Endothelial cell of umbilical vein (primary cell): ENCODE data around the gene PEX10. TPM values are rescaled to one million over a fixed set of nuclear protein-coding genes. Genes with fewer than 3 reads are reported as not detected.

Source experiments
- BruUV-seq: library from RNA; stranded (reverse); fragments of 400-500 nt; replicated peaks from 2 replicates; lab custom pipeline; 2021; lab: Mats Ljungman, UMichigan
- CTCF ChIA-PET: fragments of 300-600, 350-600 bp; sonication (Branson Sonifier 250); formaldehyde crosslinking; loops from one replicate; lab custom pipeline; 2021; ENCODE audit warnings: antibody characterized with exemption, inconsistent platforms; lab: Charles Lee
- POLR2A ChIA-PET: fragments of 300-600, 350-600 bp; sonication (Branson Sonifier 250); formaldehyde crosslinking; loops from one replicate; lab custom pipeline; 2021; ENCODE audit warnings: antibody characterized with exemption, inconsistent platforms; lab: Charles Lee
- DNase-seq: peaks from one replicate; pipeline ENCODE4 v3.0.0-alpha.2; 2011; ENCODE audit warnings: low read depth, low spot score
- FAIRE-seq: peaks from 2 replicates; lab custom pipeline; 2011; peaks lifted over from hg19 to GRCh38; lab: Jason Lieb, UNC
- H2AFZ ChIP-seq: 2 replicates; pipeline ENCODE4 v1.6.0; 2012; ENCODE audit warnings: low read depth, low read length, control low read depth, inconsistent platforms
- H3K27ac ChIP-seq: 2 replicates; pipeline ENCODE4 v1.5.1; 2011; ENCODE audit warnings: low read depth, mild to moderate bottlenecking, control low read depth, low read length, moderate library complexity; ENCODE audit not compliant: insufficient read depth
- H3K27me3 ChIP-seq, 2 experiments: 2 replicates each; pipeline versions ENCODE4 v1.6.0 to v1.6.1; 2011; ENCODE audit warnings: low read length in 2 of 2, mixed read lengths in 1 of 2; ENCODE audit not compliant: control insufficient read depth in 2 of 2, insufficient read depth in 2 of 2
- H3K36me3 ChIP-seq, 2 experiments: 2 replicates in 1 of 2; 3 replicates in 1 of 2; pipeline ENCODE4 v1.5.1; 2011; ENCODE audit warnings: low read length in 2 of 2, mild to moderate bottlenecking in 1 of 2, moderate library complexity in 1 of 2; ENCODE audit not compliant: control insufficient read depth in 2 of 2, insufficient read depth in 2 of 2; ENCODE audit errors: extremely low read depth in 1 of 2
- H3K4me1 ChIP-seq: 3 replicates; pipeline ENCODE4 v1.5.1; 2011; ENCODE audit warnings: mild to moderate bottlenecking, low read length; ENCODE audit not compliant: control insufficient read depth, insufficient read depth; ENCODE audit errors: extremely low read depth
- H3K4me2 ChIP-seq: 2 replicates; pipeline ENCODE4 v1.6.1; 2011; ENCODE audit warnings: low read length, control low read depth, mixed read lengths; ENCODE audit not compliant: insufficient read depth
- H3K4me3 ChIP-seq, 3 experiments: fragments of 200-600 bp in 1 of 3; sonication (generic), shearing (Covaris generic) in 1 of 3; replicated peaks in 1 of 3; 2 replicates each; pipeline ENCODE4 v1.5.1; 2011 to 2016; ENCODE audit warnings: control low read depth in 3 of 3, low read length in 3 of 3, mild to moderate bottlenecking in 2 of 3, inconsistent platforms in 1 of 3, low read depth in 1 of 3, moderate library complexity in 1 of 3; ENCODE audit not compliant: insufficient read depth in 1 of 3
- H3K79me2 ChIP-seq: 2 replicates; pipeline ENCODE4 v1.6.0; 2012; ENCODE audit warnings: low read length, inconsistent platforms; ENCODE audit not compliant: control insufficient read depth, insufficient read depth
- H3K9ac ChIP-seq: replicated peaks from 2 replicates; pipeline ENCODE3; 2011; ENCODE audit warnings: low read length, control low read depth; ENCODE audit not compliant: insufficient read depth; ENCODE audit errors: extremely low read depth
- H3K9me1 ChIP-seq: replicated peaks from 3 replicates; pipeline ENCODE4 v1.6.0; 2011; ENCODE audit warnings: mild to moderate bottlenecking, low read length; ENCODE audit not compliant: control insufficient read depth, insufficient read depth; ENCODE audit errors: extremely low read depth
- H3K9me3 ChIP-seq: replicated peaks from 2 replicates; pipeline ENCODE4 v1.5.1; 2012; ENCODE audit warnings: low read length, inconsistent platforms; ENCODE audit not compliant: control insufficient read depth, insufficient read depth
- H4K20me1 ChIP-seq: replicated peaks from 2 replicates; pipeline ENCODE3; 2011; ENCODE audit warnings: mild to moderate bottlenecking, low read length; ENCODE audit not compliant: control insufficient read depth, insufficient read depth; ENCODE audit errors: extremely low read depth
- CTCF ChIP-seq, 2 donors: IDR thresholded peaks; 1 replicate in 1 of 2; 2 replicates in 1 of 2; pipeline ENCODE4 v1.5.1; 2011; ENCODE audit warnings: low read length in 2 of 2, mild to moderate bottlenecking in 2 of 2, moderate library complexity in 2 of 2, control low read depth in 1 of 2, inconsistent platforms in 1 of 2, low read depth in 1 of 2; ENCODE audit not compliant: insufficient read depth in 1 of 2; ENCODE audit errors: extremely low read depth in 1 of 2
- EZH2 ChIP-seq: IDR thresholded peaks from 2 replicates; pipeline ENCODE4 v1.6.1; 2012; ENCODE audit warnings: borderline replicate concordance, low read depth, mild to moderate bottlenecking, moderate library complexity, low read length, inconsistent platforms; ENCODE audit not compliant: severe bottlenecking
- FOS ChIP-seq: IDR thresholded peaks from 2 replicates; pipeline ENCODE4 v1.6.1; 2011; ENCODE audit warnings: mild to moderate bottlenecking, low read length, moderate library complexity, borderline replicate concordance; ENCODE audit not compliant: insufficient read depth
- GATA2 ChIP-seq: IDR thresholded peaks from 2 replicates; pipeline ENCODE4 v1.7.0; 2011; ENCODE audit warnings: low read depth, mild to moderate bottlenecking, moderate library complexity, mixed read lengths, low read length; ENCODE audit not compliant: insufficient read length, insufficient read depth
- JUN ChIP-seq: IDR thresholded peaks from 2 replicates; pipeline ENCODE4 v1.6.1; 2011; ENCODE audit warnings: borderline replicate concordance, low read depth; ENCODE audit not compliant: insufficient read length, insufficient read depth
- MYC ChIP-seq: IDR thresholded peaks from one replicate; pipeline ENCODE4 v1.6.1; 2011; ENCODE audit warnings: mild to moderate bottlenecking, low read depth, low read length
- POLR2A ChIP-seq: IDR thresholded peaks from 2 replicates; pipeline ENCODE4 v1.6.1; 2012; ENCODE audit warnings: low read depth, mild to moderate bottlenecking, control low read depth, low read length
- POLR2AphosphoS5 ChIP-seq: IDR thresholded peaks from 2 replicates; pipeline ENCODE4 v1.6.1; 2012; ENCODE audit warnings: low read depth, mild to moderate bottlenecking, control low read depth, low read length, moderate library complexity; ENCODE audit not compliant: insufficient read depth
- dilution Hi-C: fragments of 300-500 bp; cut with MboI; formaldehyde crosslinking; loops from one replicate; pipeline ENCODE4 v1.15.0; 2019; ENCODE audit warnings: low sequenced_read_pairs; ENCODE audit not compliant: extremely low pct_ligation_motif_present
- intact Hi-C: fragments of 100-400 bp; cut with micrococcal nuclease; formaldehyde crosslinking; loops from one replicate; pipeline ENCODE4 v1.10.0; 2022
- polyA plus RNA-seq, 4 experiments: library from polyadenylated mRNA; depleted of rRNA in 3 of 4; stranded (reverse) in 3 of 4; unstranded in 1 of 4; fragments of >200 nt; gene quantifications; 2 replicates each; pipeline versions ENCODE4 v1.2.1 to v1.2.3, GENCODE V29; 2011 to 2012; ENCODE audit warnings: missing spikeins in 1 of 4
- total RNA-seq: library from RNA; stranded (reverse); gene quantifications from 2 replicates; pipeline ENCODE4 v1.2.3, GENCODE V29; 2021
- TF ChIP-seq, protein P1 (sequence below): IDR thresholded peaks from 2 replicates; pipeline ENCODE4 v1.6.1; 2011; ENCODE audit not compliant: insufficient read depth, insufficient read length

PEX10 gene
- total and polyA plus RNA-seq, 2 donors (not counting 3 experiments of a cell fraction or from before 2014, with no cell fraction given) = 25.1 to 26.7 TPM

- Histone ChIP-seq H3K36me3 (peaks cover 15 to 61% of the 10 kb centered on the region in 2 experiments), H2AFZ (no peak overlapping the region), H3K4me3 (no peak overlapping the region), H3K9me1 (no peaks in the 10 kb centered on the region), H3K79me2 (peaks cover 1% of the 10 kb centered on the region), H3K4me1 (peaks cover 12% of the 10 kb centered on the region), H3K9me3 (no peaks in the 10 kb centered on the region), H3K4me2 (no peak overlapping the region), H3K27ac (peak overlapping the region; percentile 18), H4K20me1 (no peaks in the 10 kb centered on the region), H3K9ac (peak overlapping the region; percentile 35), H3K27me3 (no peaks in the 10 kb centered on the region)
- POLR2A ChIA-PET = interaction anchor here (0.5 kb wide), 1 partner anchor 206 kb away, joined by 5 read pairs; no protein-coding TSS in a partner anchor
- DNase-seq (no peak), FAIRE-seq (no peak)
- intact Hi-C loops = loop anchor here (10.0 kb wide), 1 partner anchor 1220 kb away; the partner anchor contains the start of gene TPRG1L
- CTCF ChIA-PET = interaction anchor here (0.9 to 1.2 kb wide), 2 partner anchors 13 to 231 kb away, joined by 3 to 4 read pairs; partner anchors contain the start of genes MORN1 and RER1
- dilution Hi-C loops = no loop called here
- no peak for TF ChIP-seq CTCF (IDR thresholded peaks at IDR 0.05; ENCODE audit: extremely low read depth in 1 of 2, insufficient read depth in 1 of 2, low read depth in 1 of 2, low read length in 2 of 2)
- TF ChIP-seq, protein P1, sequence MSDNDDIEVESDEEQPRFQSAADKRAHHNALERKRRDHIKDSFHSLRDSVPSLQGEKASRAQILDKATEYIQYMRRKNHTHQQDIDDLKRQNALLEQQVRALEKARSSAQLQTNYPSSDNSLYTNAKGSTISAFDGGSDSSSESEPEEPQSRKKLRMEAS = no peak
- no peak for TF ChIP-seq GATA2
- TF ChIP-seq POLR2A = no peak
- no peak for TF ChIP-seq JUN
- no peak for TF ChIP-seq EZH2
- no peak for TF ChIP-seq MYC
- no peak for TF ChIP-seq POLR2AphosphoS5
- no peak for TF ChIP-seq FOS
- TSS peak; percentile 37 for BruUV-seq
Measured at GRCh38 chr1:2404890-2405511, 7.4 kb downstream of the PEX10 start.
